HepG2 (cell line): ENCODE measurements around the gene MEGF11. TPM values are rescaled to one million over a fixed set of nuclear protein-coding genes. Genes with fewer than 3 reads are reported as not detected.

Experiments used
- ATAC-seq: fragments of 200-7000 bp; cut with Tn5 transposase; 3 replicates; pipeline ENCODE4 v1.9.1; 2020; ENCODE audit warnings: mild to moderate bottlenecking, moderate library complexity
- BruUV-seq: library from RNA; stranded (reverse); fragments of 400-500 nt; replicated peaks from 2 replicates; lab custom pipeline; 2021; lab: Mats Ljungman, UMichigan
- CTCF ChIA-PET: fragments of 300-600 bp; formaldehyde crosslinking; extraction: SDS; loops from one replicate; lab custom pipeline; 2021; ENCODE audit warnings: low total read pairs, inconsistent platforms, low intra/inter-chr PET ratio; lab: Yijun Ruan, JAX
- POLR2A ChIA-PET: fragments of 350-600 bp; sonication (Branson Sonifier 250); formaldehyde crosslinking; loops from one replicate; lab custom pipeline; 2020; ENCODE audit warnings: antibody characterized with exemption, inconsistent platforms; lab: Yijun Ruan, JAX
- DNase-seq: peaks from one replicate; pipeline ENCODE4 v3.0.0-alpha.2; 2015; ENCODE audit warnings: low spot score
- FAIRE-seq: peaks from 3 replicates; lab custom pipeline; 2011; peaks lifted over from hg19 to GRCh38; lab: Jason Lieb, UNC
- H2AFZ ChIP-seq: one replicate; pipeline ENCODE4 v1.6.1; 2011; ENCODE audit warnings: low read length, inconsistent platforms
- H3K27ac ChIP-seq: fragments of 300-600 bp; 3 replicates; pipeline ENCODE4 v1.8.0; 2011; ENCODE audit warnings: mixed run types, mild to moderate bottlenecking, mixed read lengths, low read length, inconsistent platforms; ENCODE audit not compliant: insufficient read depth; ENCODE audit errors: extremely low read length
- H3K27me3 ChIP-seq, 2 experiments: fragments of 200-600 bp in 1 of 2; 2 replicates in 1 of 2; 3 replicates in 1 of 2; pipeline versions ENCODE4 v1.6.0 to v1.8.0; 2011; ENCODE audit warnings: low read length in 2 of 2, mild to moderate bottlenecking in 2 of 2, moderate library complexity in 2 of 2, inconsistent platforms in 1 of 2; ENCODE audit not compliant: insufficient read depth in 2 of 2, control insufficient read depth in 1 of 2
- H3K36me3 ChIP-seq, 2 experiments: fragments of 200-600 bp in 1 of 2; replicated peaks in 1 of 2; 2 replicates in 1 of 2; 3 replicates in 1 of 2; pipeline versions ENCODE4 v1.5.1 to v1.8.0; 2011; ENCODE audit warnings: low read length in 2 of 2, inconsistent platforms in 1 of 2; ENCODE audit not compliant: insufficient read depth in 2 of 2, control insufficient read depth in 1 of 2
- H3K4me1 ChIP-seq: 2 replicates; pipeline ENCODE4 v1.5.1; 2012; ENCODE audit warnings: low read length, inconsistent platforms; ENCODE audit not compliant: insufficient read depth
- H3K4me2 ChIP-seq: 2 replicates; pipeline ENCODE4 v1.6.0; 2011; ENCODE audit warnings: low read depth, low read length, inconsistent platforms
- H3K4me3 ChIP-seq, 3 experiments: fragments of 200-600 bp in 1 of 3; sonication (generic), shearing (Covaris generic) in 1 of 3; replicated peaks in 1 of 3; 2 replicates each; pipeline ENCODE4 v1.5.1; 2011 to 2016; ENCODE audit warnings: low read length in 3 of 3, inconsistent platforms in 2 of 3, low read depth in 2 of 3, mild to moderate bottlenecking in 2 of 3, control low read depth in 1 of 3, mixed read lengths in 1 of 3; ENCODE audit not compliant: insufficient read depth in 1 of 3
- H3K79me2 ChIP-seq: one replicate; pipeline ENCODE4 v1.6.1; 2011; ENCODE audit warnings: low read length, inconsistent platforms; ENCODE audit not compliant: insufficient read depth
- H3K9ac ChIP-seq: 2 replicates; pipeline ENCODE4 v1.6.0; 2011; ENCODE audit warnings: mild to moderate bottlenecking, low read depth, low read length, inconsistent platforms; ENCODE audit not compliant: insufficient read depth
- H3K9me3 ChIP-seq: 2 replicates; pipeline ENCODE4 v1.5.1; 2012; ENCODE audit warnings: mild to moderate bottlenecking, low read length
- H4K20me1 ChIP-seq: 2 replicates; pipeline ENCODE4 v1.6.0; 2011; ENCODE audit warnings: inconsistent platforms, mild to moderate bottlenecking, low read length, moderate library complexity; ENCODE audit not compliant: insufficient read depth
- DMAP1 ChIP-seq: IDR thresholded peaks from 2 replicates; pipeline ENCODE4 v1.6.1; 2016
- JDP2 ChIP-seq: sonication (generic); formaldehyde crosslinking; IDR thresholded peaks from 2 replicates; pipeline ENCODE4 v1.8.1; 2022; ENCODE audit warnings: missing genetic modification reagents, borderline replicate concordance
- KDM1A ChIP-seq: IDR thresholded peaks from 2 replicates; pipeline ENCODE4 v1.6.1; 2016; ENCODE audit warnings: missing compliant biosample characterization
- KLF13 ChIP-seq: sonication (generic); formaldehyde crosslinking; IDR thresholded peaks from 2 replicates; pipeline ENCODE4 v1.4.0; 2020; ENCODE audit warnings: mild to moderate bottlenecking, missing genetic modification reagents
- MAFG ChIP-seq: sonication (generic); formaldehyde crosslinking; IDR thresholded peaks from 2 replicates; pipeline ENCODE4 v1.5.1; 2020; ENCODE audit warnings: mild to moderate bottlenecking, missing genetic modification reagents
- SMYD3 ChIP-seq: sonication (generic); formaldehyde crosslinking; IDR thresholded peaks from 2 replicates; pipeline ENCODE4 v1.8.1; 2023; ENCODE audit warnings: mild to moderate bottlenecking, missing genetic modification reagents
- ZNF12 ChIP-seq: sonication (generic); formaldehyde crosslinking; IDR thresholded peaks from 2 replicates; pipeline ENCODE4 v1.5.0; 2020; ENCODE audit warnings: missing genetic modification reagents
- ZNF253 ChIP-seq: sonication (generic); formaldehyde crosslinking; IDR thresholded peaks from 2 replicates; pipeline ENCODE4 v1.8.0; 2022; ENCODE audit warnings: mild to moderate bottlenecking, missing genetic modification reagents, borderline replicate concordance
- ZNF263 ChIP-seq: sonication (generic); formaldehyde crosslinking; IDR thresholded peaks from 2 replicates; pipeline ENCODE4 v1.4.0; 2020; ENCODE audit warnings: missing genetic modification reagents
- ZNF460 ChIP-seq: sonication (generic); formaldehyde crosslinking; IDR thresholded peaks from 2 replicates; pipeline ENCODE4 v1.5.1; 2020; ENCODE audit warnings: missing genetic modification reagents, mild to moderate bottlenecking, borderline replicate concordance
- ZNF83 ChIP-seq: sonication (generic); formaldehyde crosslinking; IDR thresholded peaks from 2 replicates; pipeline ENCODE4 v1.4.0; 2020; ENCODE audit warnings: missing genetic modification reagents, mild to moderate bottlenecking, borderline replicate concordance
- WGBS: methylation state at CpG from one replicate; pipeline ENCODE4 v1.1.6; 2017; ENCODE audit warnings: low lambda C conversion rate; 5-methylcytosine and 5-hydroxymethylcytosine counted together
- in situ Hi-C: cut with HindIII; loops from 2 replicates; pipeline ENCODE4 v1.10.0; 2017; ENCODE audit warnings: low pct_unique_long_range_greater_than_20kb; ENCODE audit not compliant: extremely low pct_ligation_motif_present
- intact Hi-C: fragments of 100-400 bp; cut with micrococcal nuclease; formaldehyde crosslinking; loops from one replicate; pipeline ENCODE4 v1.10.0; 2022; ENCODE audit not compliant: unreplicated experiment
- polyA plus RNA-seq, 8 experiments: library from polyadenylated mRNA; depleted of rRNA in 3 of 8; stranded (reverse) in 7 of 8; unstranded in 1 of 8; fragments of >200 nt; fragmentation: Illumina TruSeq in 4 of 8; extraction: Trizol in 4 of 8; gene quantifications; 2 replicates each; pipeline versions ENCODE4 v1.2.1 to v1.2.3, GENCODE V29; 2011 to 2016; ENCODE audit warnings: low read depth in 4 of 8, missing spikeins in 1 of 8, mixed read lengths in 1 of 8; ENCODE audit not compliant: insufficient read depth in 1 of 8
- total RNA-seq, 5 experiments: library from RNA; depleted of rRNA; stranded (reverse); fragments of >200 nt; fragmentation: Illumina TruSeq; extraction: Trizol; gene quantifications; 2 replicates each; pipeline ENCODE4 v1.2.3, GENCODE V29; 2016; ENCODE audit warnings: low read depth in 1 of 5
- TF ChIP-seq, protein P1 (sequence below): sonication (generic); formaldehyde crosslinking; IDR thresholded peaks from 2 replicates; pipeline ENCODE4 v1.4.0; 2020; ENCODE audit warnings: mild to moderate bottlenecking, missing genetic modification reagents

MEGF11 gene
- total and polyA plus RNA-seq, 2 of the 13 experiments (the other 11 are each of a cell fraction or from before 2014, with no cell fraction given), result not detected

DNA sequence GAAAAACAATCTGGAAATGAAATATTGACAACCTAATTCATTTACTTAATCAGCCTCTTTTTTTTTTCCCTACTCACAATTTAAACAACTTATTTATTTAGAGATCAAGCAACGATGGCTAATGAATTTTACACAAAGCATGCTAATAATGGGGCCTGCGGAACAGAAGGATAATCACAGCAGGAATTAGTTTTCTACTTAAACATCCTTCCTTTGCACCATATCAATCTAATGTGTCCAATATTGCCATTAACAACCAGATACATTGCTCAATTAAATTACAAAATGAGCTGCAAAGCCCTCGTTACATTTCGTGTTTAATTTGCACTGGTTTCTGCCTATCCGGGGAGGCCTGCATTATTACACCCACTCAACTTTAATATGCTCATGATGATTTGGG lies 285.0 kb downstream of the MEGF11 start (continued):
- no peak for TF ChIP-seq ZNF253 (CRISPR knock-in tag)
- no peak for TF ChIP-seq ZNF12 (CRISPR knock-in tag)
- TF ChIP-seq JDP2 (CRISPR knock-in tag), result no peak
- no peak for TF ChIP-seq KDM1A (CRISPR knock-in tag)
- TF ChIP-seq KLF13 (CRISPR knock-in tag), result no peak
- TF ChIP-seq SMYD3 (CRISPR knock-in tag), result no peak

DNA sequence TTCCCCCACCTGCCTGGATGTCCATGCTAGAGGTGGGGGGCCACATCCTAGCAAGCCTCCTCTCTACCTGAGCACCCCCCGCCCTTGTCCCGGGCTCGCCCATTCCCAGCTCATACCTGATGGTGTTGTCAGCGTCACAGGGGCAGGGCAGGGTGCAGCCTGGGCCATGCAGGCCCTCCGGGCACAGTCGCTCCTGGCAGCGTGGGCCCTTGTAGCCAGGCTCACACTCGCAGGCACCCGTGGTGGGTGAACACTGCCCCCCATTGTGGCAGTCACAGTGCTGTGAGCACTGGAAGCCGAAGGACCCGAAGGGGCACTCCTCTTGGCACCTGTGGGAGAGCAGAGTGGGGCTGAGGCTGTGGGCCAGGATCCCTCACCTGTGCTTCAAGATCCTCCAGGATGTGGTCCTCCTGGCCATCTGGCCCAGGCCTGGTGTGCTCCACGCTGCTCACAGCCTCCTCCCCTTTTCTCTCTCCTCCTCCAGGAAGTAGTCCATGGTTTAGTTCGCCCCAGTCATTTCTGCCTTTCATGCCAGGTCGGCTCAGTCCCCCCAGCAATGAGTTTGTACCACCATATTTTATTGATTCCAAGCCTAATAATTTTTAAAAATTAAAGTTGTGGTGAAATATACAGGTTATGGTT lies 288.6 kb downstream of the MEGF11 start:
- no peak for TF ChIP-seq ZNF460 (CRISPR knock-in tag)
- no peak for TF ChIP-seq DMAP1 (CRISPR knock-in tag)
- TF ChIP-seq ZNF263 (CRISPR knock-in tag), result 0 out of 2 replicates have a peak, but pooled peaks have one; percentile 15
- TF ChIP-seq, protein P1, sequence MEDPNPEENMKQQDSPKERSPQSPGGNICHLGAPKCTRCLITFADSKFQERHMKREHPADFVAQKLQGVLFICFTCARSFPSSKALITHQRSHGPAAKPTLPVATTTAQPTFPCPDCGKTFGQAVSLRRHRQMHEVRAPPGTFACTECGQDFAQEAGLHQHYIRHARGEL (CRISPR knock-in tag), result no peak
- TF ChIP-seq MAFG (CRISPR knock-in tag), result no peak
- TF ChIP-seq ZNF83, result no peak
- no peaks in the 10 kb centered on the region for H3K4me1 ChIP-seq
- no peaks in the 10 kb centered on the region for H3K36me3 ChIP-seq
- ChIA-PET CTCF (no interaction called here), POLR2A (no interaction called here)
- intact Hi-C loops (no loop called here), in situ Hi-C loops (no loop called here)
- DNase-seq (no peak), ATAC-seq (no peak), FAIRE-seq (no peak)
- H2AFZ ChIP-seq, result no peak overlapping the region
- BruUV-seq, result no TSS peak
- H3K79me2 ChIP-seq, result no peaks in the 10 kb centered on the region
- no peak overlapping the region for H3K9ac ChIP-seq
- no peak overlapping the region for H3K4me3 ChIP-seq
- no peak overlapping the region for H3K27ac ChIP-seq
- H3K4me2 ChIP-seq, result no peak overlapping the region
- H3K27me3 ChIP-seq, result peaks cover 7 to 50% of the 10 kb centered on the region in 2 experiments; a peak in 4 of 5 replicates
- 44% methylated on average over 12 of the region's 14 CpGs for WGBS
- no peaks in the 10 kb centered on the region for H4K20me1 ChIP-seq
- H3K9me3 ChIP-seq, result no peaks in the 10 kb centered on the region
